ENCODE results near the gene RAI14.

Gene RAI14

DNA sequence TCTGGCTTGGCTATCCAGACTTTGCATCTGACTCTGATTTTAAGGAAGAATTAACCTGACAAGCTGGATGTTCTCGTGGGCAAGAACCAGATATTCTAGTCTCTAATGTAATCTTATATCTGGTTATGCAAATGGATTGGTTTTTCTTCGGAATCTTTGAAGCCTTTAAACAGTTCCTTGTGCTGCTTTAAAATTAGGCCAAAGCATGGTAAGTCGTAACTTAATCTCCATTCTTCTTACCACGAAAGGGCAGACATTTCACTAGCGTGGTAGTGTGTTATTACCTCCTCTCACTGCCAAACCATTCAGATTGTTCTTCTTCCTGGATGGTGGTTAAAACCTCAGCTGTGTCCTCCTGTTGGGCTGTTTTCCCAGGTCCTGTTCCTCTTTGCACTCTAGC, 148.8 kb downstream of the RAI14 start:
- Histone ChIP-seq H3K36me3 (ENCODE audit: control insufficient read depth in 1 of 2, insufficient read depth in 2 of 2, low read depth in 1 of 2, low read length in 2 of 2) (peaks cover 46 to 92% of the 10 kb centered on the region in 2 experiments), H3K9me3 (ENCODE audit: control insufficient read depth, low read length) (no peaks in the 10 kb centered on the region), H3K18ac (ENCODE audit: low read depth in 1 of 2, low read length in 2 of 2) (no peak overlapping the region), H4K91ac (ENCODE audit: low read length) (no peak overlapping the region), H2BK120ac (ENCODE audit: low read depth, low read length) (no peak overlapping the region), H3K9ac (ENCODE audit: low read length) (no peak overlapping the region), H2BK5ac (ENCODE audit: low read depth, low read length, poor library complexity, severe bottlenecking) (no peak overlapping the region), H3K14ac (ENCODE audit: low read length in 2 of 2) (no peak overlapping the region), H2BK15ac (ENCODE audit: low read depth, poor library complexity, severe bottlenecking) (no peak overlapping the region), H3K27ac (ENCODE audit: low read length, poor library complexity, severe bottlenecking) (no peak overlapping the region), H3K4me3 (ENCODE audit: insufficient read depth in 1 of 2, low read depth in 1 of 2, low read length in 2 of 2) (no peak overlapping the region), H4K8ac (ENCODE audit: low read length) (no peak overlapping the region), H2AFZ (ENCODE audit: low read depth, low read length) (no peak overlapping the region), H3K23ac (ENCODE audit: low read length in 2 of 2) (no peak overlapping the region), H3K4ac (ENCODE audit: low read depth in 1 of 2, low read length in 2 of 2) (no peak overlapping the region), H3K27me3 (ENCODE audit: control insufficient read depth in 1 of 2, insufficient read depth in 1 of 2, low read length in 2 of 2) (no peaks in the 10 kb centered on the region), H3K4me2 (ENCODE audit: low read length, poor library complexity, severe bottlenecking) (no peak overlapping the region), H3K4me1 (ENCODE audit: control insufficient read depth, insufficient read depth, low read depth, low read length) (no peaks in the 10 kb centered on the region), H2AK5ac (ENCODE audit: low read length, severe bottlenecking) (peak overlapping the region; percentile 39), H2BK12ac (ENCODE audit: low read length in 2 of 2) (no peak overlapping the region), H3K79me1 (replicated peaks; ENCODE audit: low read length, poor library complexity, severe bottlenecking) (peaks cover 34% of the 10 kb centered on the region)
- no peak for DNase-seq
- WGBS: 94% methylated on average over 5 of the region's 5 CpGs

DNA sequence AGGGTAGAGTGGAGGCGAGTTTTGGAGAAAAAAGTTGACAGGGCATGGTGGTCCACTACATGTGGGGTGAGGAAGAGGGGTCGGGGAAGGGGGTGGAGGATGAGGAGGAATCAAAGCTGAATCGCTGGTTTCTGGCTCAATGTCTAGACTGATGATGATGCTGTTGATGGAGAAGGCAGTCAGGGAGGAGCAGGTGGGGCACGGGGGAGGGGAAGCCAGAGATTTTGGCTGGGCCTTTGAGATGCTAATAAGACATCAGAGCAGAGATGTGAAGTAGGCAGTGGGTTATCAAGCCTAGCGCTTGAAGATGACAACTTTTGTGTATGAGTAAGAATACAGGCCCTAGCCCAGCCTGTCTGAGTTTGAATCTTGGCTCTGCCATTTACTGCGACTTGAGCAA, 150.4 kb downstream of the RAI14 start:
- Histone ChIP-seq H3K23ac (ENCODE audit: low read length in 2 of 2) (no peak overlapping the region), H3K4me3 (ENCODE audit: insufficient read depth in 1 of 2, low read depth in 1 of 2, low read length in 2 of 2) (no peak overlapping the region), H3K4ac (ENCODE audit: low read depth in 1 of 2, low read length in 2 of 2) (no peak overlapping the region), H3K9me3 (ENCODE audit: control insufficient read depth, low read length) (no peaks in the 10 kb centered on the region), H3K14ac (ENCODE audit: low read length in 2 of 2) (no peak overlapping the region), H3K18ac (ENCODE audit: low read depth in 1 of 2, low read length in 2 of 2) (no peak overlapping the region), H3K4me1 (ENCODE audit: control insufficient read depth, insufficient read depth, low read depth, low read length) (no peaks in the 10 kb centered on the region), H3K36me3 (ENCODE audit: control insufficient read depth in 1 of 2, insufficient read depth in 2 of 2, low read depth in 1 of 2, low read length in 2 of 2) (peaks cover 43 to 94% of the 10 kb centered on the region in 2 experiments), H4K8ac (ENCODE audit: low read length) (no peak overlapping the region), H2AK5ac (ENCODE audit: low read length, severe bottlenecking) (no peak overlapping the region), H2BK12ac (ENCODE audit: low read length in 2 of 2) (no peak overlapping the region), H3K27ac (ENCODE audit: low read length, poor library complexity, severe bottlenecking) (no peak overlapping the region), H3K79me1 (replicated peaks; ENCODE audit: low read length, poor library complexity, severe bottlenecking) (peaks cover 32% of the 10 kb centered on the region), H4K91ac (ENCODE audit: low read length) (no peak overlapping the region), H2BK15ac (ENCODE audit: low read depth, poor library complexity, severe bottlenecking) (no peak overlapping the region), H3K4me2 (ENCODE audit: low read length, poor library complexity, severe bottlenecking) (no peak overlapping the region), H2BK5ac (ENCODE audit: low read depth, low read length, poor library complexity, severe bottlenecking) (no peak overlapping the region), H2AFZ (ENCODE audit: low read depth, low read length) (no peak overlapping the region), H3K27me3 (ENCODE audit: control insufficient read depth in 1 of 2, insufficient read depth in 1 of 2, low read length in 2 of 2) (no peaks in the 10 kb centered on the region), H3K9ac (ENCODE audit: low read length) (no peak overlapping the region), H2BK120ac (ENCODE audit: low read depth, low read length) (no peak overlapping the region)
- no peak for DNase-seq
- 94% methylated on average over 6 of the region's 6 CpGs for WGBS

DNA sequence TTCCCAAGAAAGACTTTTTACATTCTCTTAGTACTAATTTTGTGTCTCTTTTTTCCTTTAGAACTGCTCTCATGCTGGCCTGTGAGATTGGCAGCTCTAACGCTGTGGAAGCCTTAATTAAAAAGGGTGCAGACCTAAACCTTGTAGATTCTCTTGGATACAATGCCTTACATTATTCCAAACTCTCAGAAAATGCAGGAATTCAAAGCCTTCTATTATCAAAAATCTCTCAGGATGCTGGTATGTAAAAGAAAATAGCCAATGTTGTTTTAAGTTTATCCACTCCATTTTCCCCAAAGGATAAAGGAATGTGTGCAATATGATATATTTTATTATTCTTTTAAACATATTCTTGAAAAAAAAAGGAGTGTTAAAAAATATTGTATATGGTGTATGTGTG, 155.6 kb downstream of the RAI14 start:
- Histone ChIP-seq H3K4ac (ENCODE audit: low read depth in 1 of 2, low read length in 2 of 2) (no peak overlapping the region), H2BK5ac (ENCODE audit: low read depth, low read length, poor library complexity, severe bottlenecking) (no peak overlapping the region), H3K4me3 (ENCODE audit: insufficient read depth in 1 of 2, low read depth in 1 of 2, low read length in 2 of 2) (no peak overlapping the region), H4K91ac (ENCODE audit: low read length) (no peak overlapping the region), H3K14ac (ENCODE audit: low read length in 2 of 2) (no peak overlapping the region), H3K9ac (ENCODE audit: low read length) (peak overlapping the region; percentile 15), H2BK12ac (ENCODE audit: low read length in 2 of 2) (no peak overlapping the region), H2AK5ac (ENCODE audit: low read length, severe bottlenecking) (no peak overlapping the region), H2AFZ (ENCODE audit: low read depth, low read length) (no peak overlapping the region), H2BK120ac (ENCODE audit: low read depth, low read length) (no peak overlapping the region), H3K23ac (ENCODE audit: low read length in 2 of 2) (no peak overlapping the region), H3K18ac (ENCODE audit: low read depth in 1 of 2, low read length in 2 of 2) (no peak overlapping the region), H3K36me3 (ENCODE audit: control insufficient read depth in 1 of 2, insufficient read depth in 2 of 2, low read depth in 1 of 2, low read length in 2 of 2) (peaks cover 19 to 92% of the 10 kb centered on the region in 2 experiments), H3K4me1 (ENCODE audit: control insufficient read depth, insufficient read depth, low read depth, low read length) (peaks cover 3% of the 10 kb centered on the region), H4K8ac (ENCODE audit: low read length) (no peak overlapping the region), H3K79me1 (replicated peaks; ENCODE audit: low read length, poor library complexity, severe bottlenecking) (peaks cover 9% of the 10 kb centered on the region), H3K27me3 (ENCODE audit: control insufficient read depth in 1 of 2, insufficient read depth in 1 of 2, low read length in 2 of 2) (no peaks in the 10 kb centered on the region), H3K9me3 (ENCODE audit: control insufficient read depth, low read length) (no peaks in the 10 kb centered on the region), H3K4me2 (ENCODE audit: low read length, poor library complexity, severe bottlenecking) (no peak overlapping the region), H3K27ac (ENCODE audit: low read length, poor library complexity, severe bottlenecking) (peak overlapping the region; percentile 37), H2BK15ac (ENCODE audit: low read depth, poor library complexity, severe bottlenecking) (no peak overlapping the region)
- no peak for DNase-seq
- 100% methylated on average over 1 of the region's 1 CpG for WGBS

DNA sequence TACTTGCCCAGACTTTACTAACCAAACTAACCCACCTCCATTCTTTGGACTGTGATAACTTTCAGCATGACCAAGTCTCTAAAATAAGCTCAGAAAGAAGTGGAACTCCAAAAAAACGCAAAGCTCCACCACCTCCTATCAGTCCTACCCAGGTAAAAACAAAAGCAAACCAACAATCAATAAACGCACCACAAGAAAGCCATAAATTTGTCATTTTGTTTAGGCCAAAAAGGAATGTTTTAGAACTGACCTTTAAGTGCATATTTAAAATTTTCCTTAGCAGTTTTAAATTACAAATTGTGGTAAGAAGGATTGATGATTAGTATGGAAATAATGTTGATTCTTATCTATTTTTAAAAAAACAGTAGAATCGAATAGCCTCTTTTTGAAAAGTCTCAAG, 157.4 kb downstream of the RAI14 start:
- no peak overlapping the region for H3K4me3 ChIP-seq (ENCODE audit: insufficient read depth in 1 of 2, low read depth in 1 of 2, low read length in 2 of 2)
- no peak overlapping the region for H2BK12ac ChIP-seq (ENCODE audit: low read length in 2 of 2)
- H2AK5ac ChIP-seq (ENCODE audit: low read length, severe bottlenecking): no peak overlapping the region
- H3K9me3 ChIP-seq (ENCODE audit: control insufficient read depth, low read length): no peaks in the 10 kb centered on the region
- no peak overlapping the region for H2BK120ac ChIP-seq (ENCODE audit: low read depth, low read length)
- no peak overlapping the region for H3K27ac ChIP-seq (ENCODE audit: low read length, poor library complexity, severe bottlenecking)
- no peak overlapping the region for H2AFZ ChIP-seq (ENCODE audit: low read depth, low read length)
- H3K18ac ChIP-seq (ENCODE audit: low read depth in 1 of 2, low read length in 2 of 2): no peak overlapping the region
- no peak overlapping the region for H4K91ac ChIP-seq (ENCODE audit: low read length)
- no peaks in the 10 kb centered on the region for H3K27me3 ChIP-seq (ENCODE audit: control insufficient read depth in 1 of 2, insufficient read depth in 1 of 2, low read length in 2 of 2)
- DNase-seq: no peak
- no peak overlapping the region for H3K4me2 ChIP-seq (ENCODE audit: low read length, poor library complexity, severe bottlenecking)
- peaks cover 3% of the 10 kb centered on the region for H3K79me1 ChIP-seq (replicated peaks; ENCODE audit: low read length, poor library complexity, severe bottlenecking)
- no peak overlapping the region for H3K9ac ChIP-seq (ENCODE audit: low read length)
- H3K36me3 ChIP-seq (ENCODE audit: control insufficient read depth in 1 of 2, insufficient read depth in 2 of 2, low read depth in 1 of 2, low read length in 2 of 2): peaks cover 14 to 89% of the 10 kb centered on the region in 2 experiments
- H3K23ac ChIP-seq (ENCODE audit: low read length in 2 of 2): no peak overlapping the region
- H2BK5ac ChIP-seq (ENCODE audit: low read depth, low read length, poor library complexity, severe bottlenecking): no peak overlapping the region
- 100% methylated on average over 1 of the region's 3 CpGs for WGBS
- no peak overlapping the region for H4K8ac ChIP-seq (ENCODE audit: low read length)
- no peak overlapping the region for H3K14ac ChIP-seq (ENCODE audit: low read length in 2 of 2)
- no peak overlapping the region for H2BK15ac ChIP-seq (ENCODE audit: low read depth, poor library complexity, severe bottlenecking)
- H3K4me1 ChIP-seq (ENCODE audit: control insufficient read depth, insufficient read depth, low read depth, low read length): peaks cover 4% of the 10 kb centered on the region
- H3K4ac ChIP-seq (ENCODE audit: low read depth in 1 of 2, low read length in 2 of 2): no peak overlapping the region
